Heart right ventricle (tissue), 16 donors: ENCODE results near the gene PRKCE. TPM values are rescaled to one million over a fixed set of nuclear protein-coding genes. Genes with fewer than 3 reads are reported as not detected.

ENCODE experiments used
- ATAC-seq, 8 donors: fragments of 200-7000 bp; cut with Tn5 transposase; one replicate each; pipeline ENCODE4 v1.9.1; 2020; ENCODE audit warnings: mild to moderate bottlenecking in 8 of 8, moderate library complexity in 8 of 8, moderate number of reproducible peaks in 1 of 8
- DNase-seq, 2 donors: peaks; one replicate each; pipeline ENCODE4 v3.0.0-alpha.2; 2020
- H3K27ac ChIP-seq, 10 donors: fragments of 200-600 bp; sonication (generic) in 2 of 10; one replicate each; pipeline versions ENCODE4 v1.5.0 to v1.8.0; 2020 to 2022; ENCODE audit warnings: mild to moderate bottlenecking in 3 of 10
- H3K27me3 ChIP-seq, 7 donors: fragments of 200-600 bp; one replicate each; pipeline ENCODE4 v1.8.0; 2021 to 2022; ENCODE audit warnings: mild to moderate bottlenecking in 2 of 7
- H3K36me3 ChIP-seq, 9 donors: fragments of 200-600 bp; sonication (generic) in 1 of 9; one replicate each; pipeline versions ENCODE4 v1.5.0 to v1.8.0; 2020 to 2022; ENCODE audit warnings: mild to moderate bottlenecking in 2 of 9
- H3K4me1 ChIP-seq, 9 donors: fragments of 200-600 bp; sonication (generic) in 1 of 9; one replicate each; pipeline versions ENCODE4 v1.5.0 to v1.8.0; 2020 to 2022; ENCODE audit warnings: mild to moderate bottlenecking in 4 of 9
- H3K4me3 ChIP-seq, 10 donors: fragments of 200-600 bp; sonication (generic) in 2 of 10; one replicate each; pipeline versions ENCODE4 v1.5.0 to v1.8.0; 2020 to 2022; ENCODE audit warnings: mild to moderate bottlenecking in 7 of 10, moderate library complexity in 2 of 10
- H3K9me3 ChIP-seq, 11 donors: fragments of 200-600 bp in 10 of 11; sonication (generic) in 2 of 11; one replicate each; pipeline versions ENCODE4 v1.5.0 to v1.8.0; 2013 to 2022; ENCODE audit warnings: mild to moderate bottlenecking in 2 of 11, control low read depth in 1 of 11, moderate library complexity in 1 of 11
- WGBS, 2 donors: extraction: QIAGEN DNeasy Blood & Tissue Kit; methylation state at CpG; one replicate each; pipeline ENCODE4 v1.1.7; 2013; ENCODE audit warnings: inconsistent platforms in 1 of 2; 5-methylcytosine and 5-hydroxymethylcytosine counted together
- intact Hi-C, 10 donors: fragments of 100-400 bp; cut with DNase I; formaldehyde crosslinking; loops; one replicate each; pipeline versions ENCODE4 v1.11.1 to v1.14.2; 2022
- polyA plus RNA-seq, 2 donors: library from polyadenylated mRNA; stranded (reverse); fragments of 200-250 nt; gene quantifications; one replicate each; pipeline ENCODE4 v1.2.3, GENCODE V29; 2013
- total RNA-seq, 10 donors: library from RNA; stranded (reverse); fragmentation: NEBNext Ultra II Directional in 3 of 10; extraction: Animal tissue kit (Norgen Biotek cat#: 25700) in 3 of 10; gene quantifications; one replicate each; pipeline versions ENCODE4 v1.2.1 to v1.2.4, GENCODE V29; 2021 to 2023
- TF ChIP-seq, protein P1 (sequence below), 9 donors: fragments of 200-600 bp; sonication (generic) in 2 of 9; IDR thresholded peaks; one replicate each; pipeline versions ENCODE4 v1.5.0 to v1.8.0; 2021 to 2022; ENCODE audit warnings: antibody characterized with exemption in 9 of 9, mild to moderate bottlenecking in 5 of 9, moderate library complexity in 1 of 9
- donor health status: Arrhythmogenic right ventricular cardiomyopathy.
- donor health status: ischemic (EF 13 %, LVEDD 7.1; RV severe dilation, severe dysfunction).
- donor health status: healthy with polysubstance abuse.
- donor health status: DM: no; HTN: yes; CAD: no.
- donor health status: DM: no; HTN: no; CAD: no.
- donor health status: ischemic (EF 25% LVEDD 6.9; RV normal size, moderate dysfunction).
- donor health status: ischemic (EF 25% LVEDD 5.7; RV mildly dilated, moderate dysfunction).
- donor health status: healthy.
- donor health status: DM: yes; HTN: yes; CAD: no.
- donor health status: Ischemic cardiomyopathy.
- donor health status: ischemic (EF 35%, LVEDD 5.7; RV mildly dilated, moderate dysfunction).
- donor health status: nonischemic (EF 11% LVEDD 7.7; RV severe dilation, severe dysfunction).
- donor health status: DM: yes; HTN: yes; CAD: no.
- donor health status: PGD.
- donor health status: ischemic (EF 29% LVEDD 5.4; RV normal size, mild dysfunction).
- donor health status: nonischemic (EF 23%, LVEDD 6.1; RV moderate dilation, normal function).

Gene PRKCE
- total and polyA plus RNA-seq, 12 donors, result 3.7 to 22.7 (median 16.7) TPM

DNA sequence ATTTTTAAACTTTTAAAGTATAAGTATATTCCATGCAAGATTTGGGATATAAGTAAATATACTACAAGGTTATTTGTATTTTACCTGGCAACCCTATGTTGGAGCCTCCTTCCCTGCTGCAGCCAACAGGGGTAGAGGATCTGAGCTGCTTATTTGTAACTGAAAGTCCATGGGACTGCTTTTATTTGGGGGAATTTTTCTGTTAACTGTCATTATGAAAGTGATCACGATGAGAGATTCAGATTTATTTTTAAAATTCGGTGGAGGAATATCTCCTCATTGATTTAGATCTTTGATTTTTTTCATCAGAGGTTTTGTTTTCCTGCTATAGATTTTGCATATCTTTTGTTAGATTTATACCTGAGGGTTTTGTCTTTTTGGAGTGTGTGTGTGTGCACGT is 215.9 kb downstream of the PRKCE start:
- ATAC-seq (no peak), DNase-seq (no peak)
- no peaks in the 10 kb centered on the region for H3K27me3 ChIP-seq
- H3K27ac ChIP-seq, result no peak overlapping the region
- WGBS, 2 donors, result 94% methylated on average over 3 of the region's 3 CpGs
- no peak overlapping the region for H3K4me3 ChIP-seq
- peaks cover 0 to 12% (median 0%) of the 10 kb centered on the region in 9 donors for H3K4me1 ChIP-seq
- no peaks in the 10 kb centered on the region for H3K36me3 ChIP-seq
- no peaks in the 10 kb centered on the region for H3K9me3 ChIP-seq
- TF ChIP-seq, protein P1, sequence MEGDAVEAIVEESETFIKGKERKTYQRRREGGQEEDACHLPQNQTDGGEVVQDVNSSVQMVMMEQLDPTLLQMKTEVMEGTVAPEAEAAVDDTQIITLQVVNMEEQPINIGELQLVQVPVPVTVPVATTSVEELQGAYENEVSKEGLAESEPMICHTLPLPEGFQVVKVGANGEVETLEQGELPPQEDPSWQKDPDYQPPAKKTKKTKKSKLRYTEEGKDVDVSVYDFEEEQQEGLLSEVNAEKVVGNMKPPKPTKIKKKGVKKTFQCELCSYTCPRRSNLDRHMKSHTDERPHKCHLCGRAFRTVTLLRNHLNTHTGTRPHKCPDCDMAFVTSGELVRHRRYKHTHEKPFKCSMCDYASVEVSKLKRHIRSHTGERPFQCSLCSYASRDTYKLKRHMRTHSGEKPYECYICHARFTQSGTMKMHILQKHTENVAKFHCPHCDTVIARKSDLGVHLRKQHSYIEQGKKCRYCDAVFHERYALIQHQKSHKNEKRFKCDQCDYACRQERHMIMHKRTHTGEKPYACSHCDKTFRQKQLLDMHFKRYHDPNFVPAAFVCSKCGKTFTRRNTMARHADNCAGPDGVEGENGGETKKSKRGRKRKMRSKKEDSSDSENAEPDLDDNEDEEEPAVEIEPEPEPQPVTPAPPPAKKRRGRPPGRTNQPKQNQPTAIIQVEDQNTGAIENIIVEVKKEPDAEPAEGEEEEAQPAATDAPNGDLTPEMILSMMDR (IDR thresholded peaks at IDR 0.05), result no peak
- intact Hi-C loops, result no loop called here

DNA sequence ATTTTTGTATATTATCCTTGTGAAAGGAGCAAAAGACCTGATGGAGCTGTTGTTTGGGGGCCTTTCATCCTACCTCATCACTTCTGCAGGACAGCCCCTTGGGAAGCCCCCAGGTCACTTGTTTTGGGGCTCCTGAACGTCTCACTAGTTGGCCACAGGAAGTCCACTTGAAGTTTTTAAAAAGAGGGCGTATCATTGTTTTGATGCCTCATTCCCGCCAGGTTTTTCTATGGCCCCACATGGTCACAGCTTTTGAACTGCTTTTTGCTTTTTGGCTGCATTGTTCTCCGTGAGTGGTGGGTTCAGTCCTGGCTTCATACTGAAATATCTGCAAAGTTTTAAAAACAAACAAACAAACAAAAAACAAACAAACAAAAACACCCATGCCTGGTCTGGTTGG is 216.3 kb downstream of the PRKCE start:
- H3K4me1 ChIP-seq, result peaks cover 0 to 15% (median 0%) of the 10 kb centered on the region in 9 donors
- TF ChIP-seq, protein P1 (IDR thresholded peaks at IDR 0.05), result no peak
- H3K4me3 ChIP-seq, result no peak overlapping the region
- H3K9me3 ChIP-seq, result no peaks in the 10 kb centered on the region
- WGBS, 2 donors, result 87 to 91% methylated on average over 4 of the region's 4 CpGs
- no peak for DNase-seq
- intact Hi-C loops, result no loop called here
- no peaks in the 10 kb centered on the region for H3K27me3 ChIP-seq
- no peak for ATAC-seq
- H3K27ac ChIP-seq, result no peak overlapping the region
- H3K36me3 ChIP-seq, result no peaks in the 10 kb centered on the region

DNA sequence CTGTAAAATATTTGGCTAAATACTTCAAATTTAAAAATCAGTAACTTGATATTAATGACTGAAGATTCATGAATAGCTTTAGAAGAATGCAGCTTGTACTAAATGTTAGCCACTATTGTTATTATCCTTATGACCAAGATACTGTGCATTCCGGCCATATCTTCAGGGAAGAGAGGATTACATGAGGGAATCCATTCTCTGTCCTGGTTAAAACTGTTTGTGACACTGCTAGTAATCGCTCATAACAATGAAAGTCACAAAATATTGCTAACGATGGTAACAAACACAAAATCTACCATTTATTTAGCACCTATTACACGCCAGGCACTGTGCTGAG is 217.7 kb downstream of the PRKCE start:
- H3K36me3 ChIP-seq, result no peaks in the 10 kb centered on the region
- TF ChIP-seq, protein P1 (IDR thresholded peaks at IDR 0.05), result no peak
- H3K4me1 ChIP-seq, result peaks cover 0 to 27% (median 11%) of the 10 kb centered on the region in 9 donors
- no peaks in the 10 kb centered on the region for H3K9me3 ChIP-seq
- WGBS, 2 donors, result 94 to 96% methylated on average over 4 of the region's 4 CpGs
- ATAC-seq (no peak), DNase-seq (no peak)
- no peak overlapping the region for H3K4me3 ChIP-seq
- no peaks in the 10 kb centered on the region for H3K27me3 ChIP-seq
- intact Hi-C loops, result no loop called here
- H3K27ac ChIP-seq, result no peak overlapping the region

DNA sequence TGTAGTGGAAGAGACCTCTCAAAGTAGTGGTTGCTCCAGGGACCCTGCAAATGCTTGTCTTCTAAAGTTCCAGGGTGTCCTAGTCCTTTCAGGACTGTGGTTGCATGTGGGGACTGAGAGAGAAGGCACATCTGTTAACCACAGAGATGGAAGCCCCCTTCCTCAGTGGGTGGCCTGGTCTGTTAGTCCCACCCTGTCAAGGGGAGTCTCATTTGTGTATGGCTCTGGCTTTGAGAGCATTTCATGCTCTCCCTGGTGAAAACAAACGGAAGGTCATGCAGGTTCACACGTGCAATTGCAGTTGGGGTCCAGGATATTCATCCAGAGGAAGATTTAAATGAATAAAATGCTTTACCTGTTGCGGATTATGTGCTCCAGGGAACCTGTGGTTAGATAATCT is 219.6 kb downstream of the PRKCE start:
- intact Hi-C loops, result no loop called here
- DNase-seq, result no peak
- no peak for ATAC-seq
- Histone ChIP-seq H3K27me3 (no peaks in the 10 kb centered on the region), H3K36me3 (no peaks in the 10 kb centered on the region), H3K4me1 (peaks cover 0 to 34% (median 16%) of the 10 kb centered on the region in 9 donors), H3K4me3 (no peak overlapping the region), H3K9me3 (peaks cover 0 to 8% (median 2%) of the 10 kb centered on the region in 11 donors), H3K27ac (no peak overlapping the region)
- TF ChIP-seq, protein P1 (IDR thresholded peaks at IDR 0.05), result no peak
- WGBS, 2 donors, result 87 to 91% methylated on average over 3 of the region's 3 CpGs
